ENCODE measurements around the gene DTNBP1.
"Not testable (repeated sequence)": the region's sequence is repeated elsewhere in the genome, so short reads cannot be mapped to it uniquely, and the experiment has no call there.

Gene DTNBP1

GRCh38 chr6:15666896-15667295 lies 4.1 kb upstream of the DTNBP1 start:
- DNase-seq (ENCODE audit: low spot score), result not testable (repeated sequence)

GRCh38 chr6:15665237-15665636 lies 2.4 kb upstream of the DTNBP1 start:
- no peak for DNase-seq (ENCODE audit: low spot score)

DNA sequence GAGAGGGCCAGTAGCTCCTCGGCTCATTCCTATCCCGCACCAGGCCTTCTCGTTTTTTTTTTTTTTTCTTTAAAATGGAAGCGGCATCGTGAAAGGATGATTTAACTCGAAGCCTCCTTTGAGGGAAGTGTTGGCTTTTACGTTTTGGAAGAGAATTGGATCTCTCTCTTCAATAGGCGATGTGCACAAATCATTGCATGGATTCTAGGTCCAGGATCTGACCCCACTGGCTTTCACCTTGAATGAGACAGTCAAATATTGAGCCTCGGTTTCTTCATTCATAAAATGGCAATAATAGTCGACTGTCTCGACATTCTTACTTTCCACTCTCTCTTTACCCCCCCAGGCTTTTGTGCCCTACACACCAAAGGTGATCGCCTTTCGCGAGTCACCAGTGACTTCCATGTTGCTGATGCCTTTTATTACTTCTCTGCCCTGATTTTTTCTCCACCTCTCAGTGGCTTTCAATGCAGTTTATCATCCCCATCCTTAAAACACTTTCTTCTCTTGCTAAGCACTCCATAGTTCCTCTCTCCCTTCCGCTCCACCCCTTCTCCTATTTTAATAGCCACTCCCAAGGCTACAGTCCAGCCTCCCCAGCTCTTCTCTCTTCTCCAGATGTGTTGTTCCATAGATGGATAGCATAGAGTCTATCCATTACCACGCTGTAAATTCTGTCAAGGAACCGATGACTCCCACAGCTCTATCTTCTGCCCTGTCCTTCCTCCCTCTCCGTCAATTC lies 473 bp upstream of the DTNBP1 start:
- DNase-seq (ENCODE audit: low spot score), result no peak

DNA sequence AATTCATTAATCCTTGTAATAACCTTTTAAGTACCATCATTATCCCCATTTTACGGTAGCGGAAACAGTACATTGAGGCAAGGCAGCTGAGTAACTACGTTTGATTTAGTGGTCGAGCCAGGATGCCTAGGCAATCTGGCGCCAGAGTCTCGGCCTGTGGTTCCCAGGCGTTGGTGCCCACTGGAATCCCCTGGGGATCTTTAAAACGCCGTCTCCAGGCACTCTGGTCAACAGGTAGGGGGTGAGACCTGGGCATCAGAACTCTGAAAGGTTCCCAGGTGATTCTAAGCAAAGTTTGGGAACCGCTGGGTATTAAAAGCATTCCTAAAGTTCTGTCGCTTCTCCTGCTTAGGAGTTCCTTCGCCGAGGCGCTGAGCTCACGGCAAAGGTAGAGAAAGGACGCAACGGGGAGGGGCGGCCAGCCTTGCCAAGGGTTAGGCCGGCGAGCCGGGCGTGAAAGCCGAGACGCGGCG lies 939 bp downstream of the DTNBP1 start:
- peak; percentile 6 for DNase-seq (ENCODE audit: low spot score)

DNA sequence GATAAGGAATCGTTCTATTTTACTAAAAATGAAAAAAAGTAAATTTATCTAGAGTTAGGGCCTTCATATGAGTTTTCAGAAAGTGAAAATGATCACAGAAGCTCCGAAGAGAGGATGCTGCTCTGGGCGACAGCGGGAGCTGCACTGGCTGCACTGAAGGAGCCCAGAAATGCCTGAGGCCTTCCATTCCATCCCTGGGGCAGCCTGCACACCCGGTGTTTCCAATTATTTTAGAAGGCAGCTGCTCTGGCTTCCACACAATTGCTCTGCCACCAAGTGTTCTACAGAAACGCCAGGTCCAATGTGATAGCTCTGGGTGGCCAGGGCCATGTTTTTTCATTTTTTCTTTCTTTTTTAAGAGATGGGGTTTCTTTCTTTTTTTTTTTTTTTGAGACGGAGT lies 3.6 kb downstream of the DTNBP1 start:
- no peak for DNase-seq (ENCODE audit: low spot score)

DNA sequence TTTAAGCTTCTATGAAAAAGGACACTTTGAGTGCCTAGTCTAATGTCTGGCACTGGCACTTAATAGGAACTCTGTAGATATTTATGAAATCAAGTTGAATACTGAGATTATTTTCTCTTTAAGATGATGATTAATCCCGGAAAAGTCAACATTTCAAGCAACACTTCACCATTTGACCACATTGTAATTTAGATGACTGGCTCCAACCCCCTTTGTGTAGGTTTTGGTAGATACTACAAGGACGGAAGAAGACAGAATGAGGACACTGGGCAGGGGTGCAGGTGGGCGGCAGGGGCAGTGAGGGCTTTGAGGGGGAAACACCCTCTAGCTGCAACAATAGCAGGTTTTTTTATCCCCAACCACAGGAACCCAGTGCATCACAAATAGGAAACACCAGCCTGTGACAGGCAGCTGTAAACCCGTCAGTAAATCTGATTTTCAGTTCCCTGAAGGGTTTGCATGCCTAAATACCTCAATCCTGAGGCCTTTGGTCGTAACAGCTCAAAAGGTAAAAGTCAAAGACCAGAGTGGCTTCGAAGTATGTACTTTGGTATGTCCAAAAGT lies 4.6 kb downstream of the DTNBP1 start:
- no peak for DNase-seq (ENCODE audit: low spot score)

GRCh38 chr6:15657290-15657689 lies 5.5 kb downstream of the DTNBP1 start:
- DNase-seq (ENCODE audit: low spot score), result no peak

DNA sequence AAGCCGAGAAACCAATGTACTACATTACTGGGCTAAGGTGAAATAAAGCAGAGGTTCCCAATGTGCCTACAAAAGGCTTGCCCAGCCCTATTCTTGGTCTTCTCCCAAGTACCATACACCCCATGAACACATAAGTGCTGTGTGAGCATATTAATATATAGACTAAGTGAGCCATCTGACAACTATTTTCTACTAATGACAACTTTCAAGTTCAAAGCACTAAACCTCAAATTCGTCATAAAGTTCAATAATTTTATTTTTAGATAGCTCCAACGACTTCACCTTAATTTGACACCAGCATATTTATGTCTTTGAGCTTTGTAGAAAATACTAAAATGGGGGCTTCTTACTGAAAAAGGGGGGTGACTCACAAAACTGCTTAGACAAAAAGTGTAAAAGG lies 6.7 kb downstream of the DTNBP1 start:
- no peak for DNase-seq (ENCODE audit: low spot score)

GRCh38 chr6:15654250-15654649 lies 8.6 kb downstream of the DTNBP1 start:
- DNase-seq (ENCODE audit: low spot score), result no peak

- no peak for DNase-seq (ENCODE audit: low spot score)
Observed at GRCh38 chr6:15653581-15653980, 9.2 kb downstream of the DTNBP1 start.

- not testable (repeated sequence) for DNase-seq (ENCODE audit: low spot score)
Observed at GRCh38 chr6:15650004-15650559, 12.7 kb downstream of the DTNBP1 start.

- DNase-seq (ENCODE audit: low spot score), result no peak
Observed at GRCh38 chr6:15644904-15645303, 17.9 kb downstream of the DTNBP1 start.

GRCh38 chr6:15643542-15643941 lies 19.3 kb downstream of the DTNBP1 start:
- no peak for DNase-seq (ENCODE audit: low spot score)

GRCh38 chr6:15642276-15642675 lies 20.6 kb downstream of the DTNBP1 start:
- DNase-seq (ENCODE audit: low spot score), result no peak

DNA sequence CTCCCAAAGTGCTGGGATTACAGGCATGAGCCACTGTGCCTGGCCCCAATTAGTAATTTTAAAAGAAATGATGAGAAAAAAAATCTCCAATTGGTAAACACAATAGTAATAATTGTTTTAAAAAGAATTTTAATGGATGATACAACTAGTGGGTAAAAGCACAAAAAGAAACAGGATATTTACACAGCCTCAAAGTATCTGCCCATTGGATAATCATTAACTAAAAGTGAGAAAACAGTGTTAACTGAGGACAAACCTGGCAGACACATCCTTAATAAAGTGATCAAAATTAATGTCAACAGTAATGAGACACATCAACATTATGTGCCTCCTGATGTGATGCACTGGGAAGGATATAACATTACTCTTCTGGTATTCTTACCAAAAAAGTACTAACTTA lies 24.5 kb downstream of the DTNBP1 start:
- DNase-seq (ENCODE audit: low spot score), result no peak

- no peak for DNase-seq (ENCODE audit: low spot score)
Observed at GRCh38 chr6:15631432-15631831, 31.4 kb downstream of the DTNBP1 start.

DNA sequence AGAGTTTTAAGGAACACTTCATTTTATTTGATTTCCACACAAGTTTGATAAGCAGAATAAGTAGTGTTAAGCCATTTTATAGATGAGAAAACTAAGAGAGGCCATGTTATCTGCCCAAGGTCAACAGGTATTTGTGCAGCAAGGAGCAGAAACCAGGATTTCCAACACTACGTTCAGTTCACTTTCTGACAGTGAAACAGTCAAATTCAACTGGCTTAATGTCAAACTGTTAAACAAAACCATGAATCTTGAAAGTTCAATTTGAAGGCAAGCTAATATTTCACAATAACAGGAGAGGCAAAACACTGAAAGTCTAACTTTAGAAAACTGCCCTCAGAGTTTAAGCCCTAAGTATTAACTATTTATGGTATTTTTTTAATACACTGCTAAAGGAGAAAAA lies 32.6 kb downstream of the DTNBP1 start:
- no peak for DNase-seq (ENCODE audit: low spot score)

DNA sequence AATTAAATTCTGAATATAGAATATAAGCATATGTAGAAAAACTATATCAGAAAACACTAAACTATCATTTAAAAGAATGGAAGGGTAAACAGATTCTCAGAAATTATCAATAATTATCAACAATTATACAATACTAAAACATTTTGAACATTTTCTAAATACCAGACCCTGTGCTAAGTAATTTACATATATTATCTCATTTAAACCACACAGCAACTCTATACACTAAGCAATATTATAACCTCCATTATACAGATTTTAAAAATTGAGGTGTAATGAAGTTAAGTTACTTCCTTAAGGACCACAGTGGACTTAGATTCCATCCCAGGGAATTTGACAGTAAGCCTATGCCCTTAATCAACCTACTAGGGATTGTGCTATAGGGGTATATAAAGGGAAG lies 33.3 kb downstream of the DTNBP1 start:
- DNase-seq (ENCODE audit: low spot score), result no peak

GRCh38 chr6:15628499-15629131 lies 34.2 kb downstream of the DTNBP1 start:
- DNase-seq (ENCODE audit: low spot score), result peak; percentile 71

- DNase-seq (ENCODE audit: low spot score), result peak; percentile 12
Observed at GRCh38 chr6:15627821-15628220, 35.0 kb downstream of the DTNBP1 start.

GRCh38 chr6:15626878-15627674 lies 35.8 kb downstream of the DTNBP1 start:
- DNase-seq (ENCODE audit: low spot score), result no peak

DNA sequence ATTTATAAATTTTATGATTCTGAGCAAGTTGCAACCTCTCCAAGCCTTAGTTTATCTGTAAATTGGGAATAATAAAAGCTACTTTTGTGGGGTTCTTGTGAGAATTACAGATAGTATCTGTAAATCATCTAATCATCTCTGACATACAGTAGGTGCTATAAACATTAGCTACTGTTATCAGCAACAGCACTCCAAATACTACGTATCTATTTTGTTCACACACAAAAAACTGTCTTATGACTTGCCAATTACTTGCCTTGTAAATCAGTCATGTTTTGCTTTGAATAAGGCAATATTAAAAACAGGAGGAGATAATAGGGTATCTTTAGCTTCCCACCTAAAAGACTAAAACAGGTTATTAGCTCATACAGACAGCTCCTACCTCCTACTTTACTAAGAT lies 36.7 kb downstream of the DTNBP1 start:
- DNase-seq (ENCODE audit: low spot score), result no peak
